Measurements from ENCODE around the gene IMP3. TPM values are rescaled to one million over a fixed set of nuclear protein-coding genes. Genes with fewer than 3 reads are reported as not detected.

Gene IMP3
- total and polyA plus RNA-seq, 11 donors, result 37.1 to 151 (median 44.5) TPM

DNA sequence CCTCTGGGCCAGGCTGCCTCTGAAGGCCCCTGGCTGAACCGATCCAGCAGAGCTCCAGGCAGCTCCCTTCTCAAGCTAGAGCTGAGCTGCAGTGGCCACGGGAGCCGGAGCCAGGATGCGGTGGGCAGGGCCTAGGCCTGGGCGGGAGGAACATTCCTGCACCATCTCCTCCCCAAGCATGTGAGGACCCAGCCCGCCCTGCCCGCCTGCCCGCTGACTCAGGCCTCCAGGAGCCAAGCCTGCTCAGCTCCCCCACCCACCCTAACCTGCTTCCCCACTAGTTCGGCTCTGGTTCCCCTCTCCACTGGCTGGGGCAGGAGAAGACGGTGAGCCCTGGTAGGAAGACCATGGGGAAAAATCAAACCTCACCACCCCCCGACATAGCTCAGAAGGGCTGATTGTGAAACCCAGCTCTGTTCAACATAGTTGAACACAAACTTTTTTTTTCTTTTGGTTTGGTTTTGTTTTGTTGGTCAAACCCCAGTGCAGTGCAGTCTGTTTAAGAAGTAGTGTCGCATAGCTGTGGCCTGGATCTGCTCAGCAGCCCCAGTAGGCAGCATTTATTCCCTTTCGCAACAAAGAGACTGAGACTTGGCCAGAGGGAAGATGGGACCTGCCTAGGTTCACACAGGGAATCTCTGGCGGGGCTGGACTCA is 21.2 kb upstream of the IMP3 start:
- Histone ChIP-seq H3K4me3 (peak overlapping the region in 2 of 12 donors; percentile 13), H3K9me3 (no peaks in the 10 kb centered on the region), H3K36me3 (peaks cover 0 to 34% (median 26%) of the 10 kb centered on the region in 9 donors), H3K27me3 (no peaks in the 10 kb centered on the region), H3K4me1 (peaks cover 0 to 37% (median 31%) of the 10 kb centered on the region in 12 donors), H3K27ac (peak overlapping the region; percentile 15 to 89 (median 69))
- TF ChIP-seq POLR2A (IDR thresholded peaks at IDR 0.05), result no peak
- TF ChIP-seq, protein P1, sequence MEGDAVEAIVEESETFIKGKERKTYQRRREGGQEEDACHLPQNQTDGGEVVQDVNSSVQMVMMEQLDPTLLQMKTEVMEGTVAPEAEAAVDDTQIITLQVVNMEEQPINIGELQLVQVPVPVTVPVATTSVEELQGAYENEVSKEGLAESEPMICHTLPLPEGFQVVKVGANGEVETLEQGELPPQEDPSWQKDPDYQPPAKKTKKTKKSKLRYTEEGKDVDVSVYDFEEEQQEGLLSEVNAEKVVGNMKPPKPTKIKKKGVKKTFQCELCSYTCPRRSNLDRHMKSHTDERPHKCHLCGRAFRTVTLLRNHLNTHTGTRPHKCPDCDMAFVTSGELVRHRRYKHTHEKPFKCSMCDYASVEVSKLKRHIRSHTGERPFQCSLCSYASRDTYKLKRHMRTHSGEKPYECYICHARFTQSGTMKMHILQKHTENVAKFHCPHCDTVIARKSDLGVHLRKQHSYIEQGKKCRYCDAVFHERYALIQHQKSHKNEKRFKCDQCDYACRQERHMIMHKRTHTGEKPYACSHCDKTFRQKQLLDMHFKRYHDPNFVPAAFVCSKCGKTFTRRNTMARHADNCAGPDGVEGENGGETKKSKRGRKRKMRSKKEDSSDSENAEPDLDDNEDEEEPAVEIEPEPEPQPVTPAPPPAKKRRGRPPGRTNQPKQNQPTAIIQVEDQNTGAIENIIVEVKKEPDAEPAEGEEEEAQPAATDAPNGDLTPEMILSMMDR (IDR thresholded peaks at IDR 0.05), result no peak
- peak; percentile 83 to 90 (median 87) for DNase-seq
- intact Hi-C loops (cut with DNase I), result no loop called here
- peak; percentile 75 to 92 (median 90) for ATAC-seq
- WGBS, 4 donors, result 46 to 84% (median 54%) methylated on average over 6 to 14 of the region's 14 CpGs

DNA sequence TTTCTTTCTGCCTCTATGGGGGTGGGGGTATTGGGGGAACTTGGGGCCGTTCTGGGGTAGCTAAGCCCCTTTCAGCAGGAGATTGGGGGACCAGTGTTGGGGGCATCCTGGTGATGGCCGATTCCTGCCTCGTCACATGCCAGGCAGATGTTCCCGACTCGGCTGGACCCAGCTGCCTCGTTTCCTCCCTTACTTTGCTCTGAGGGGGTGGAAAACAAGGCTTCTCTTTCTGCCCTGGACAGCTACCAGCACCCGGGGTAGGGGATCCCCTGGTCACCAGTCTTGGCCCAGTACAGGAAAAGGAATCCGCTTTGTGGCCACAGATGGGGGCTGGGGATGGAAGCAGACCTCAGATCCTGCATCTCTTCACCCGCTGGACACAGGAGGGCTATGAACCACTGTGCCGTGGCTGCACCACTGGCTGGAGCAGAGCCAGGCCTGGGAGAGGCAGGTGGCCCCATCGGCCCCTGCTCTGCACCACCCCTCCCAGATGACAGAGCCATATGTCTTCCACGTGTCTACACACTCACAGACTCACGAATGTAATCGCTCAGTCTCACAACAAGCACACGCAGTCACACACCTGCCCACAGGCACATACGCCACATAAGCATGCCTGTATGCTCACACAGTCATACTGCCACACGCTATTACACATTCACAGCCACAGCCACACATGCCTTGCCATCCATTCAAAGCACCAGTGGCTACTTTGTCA is 20.1 kb upstream of the IMP3 start:
- WGBS, 4 donors, result 72 to 77% (median 76%) methylated on average over 16 to 17 of the region's 17 CpGs
- intact Hi-C loops (cut with DNase I), result no loop called here
- peaks cover 0 to 40% (median 30%) of the 10 kb centered on the region in 12 donors for H3K4me1 ChIP-seq
- ATAC-seq, result no peak
- TF ChIP-seq POLR2A (IDR thresholded peaks at IDR 0.05), result no peak
- TF ChIP-seq, protein P1 (IDR thresholded peaks at IDR 0.05), result no peak
- H3K9me3 ChIP-seq, result no peaks in the 10 kb centered on the region
- H3K27me3 ChIP-seq, result no peaks in the 10 kb centered on the region
- DNase-seq, result peak in 1 of 5 donors; percentile 24
- H3K36me3 ChIP-seq, result peaks cover 0 to 38% (median 33%) of the 10 kb centered on the region in 9 donors
- peak overlapping the region in 10 of 12 donors; percentile 42 to 89 (median 64) for H3K27ac ChIP-seq
- no peak overlapping the region for H3K4me3 ChIP-seq

DNA sequence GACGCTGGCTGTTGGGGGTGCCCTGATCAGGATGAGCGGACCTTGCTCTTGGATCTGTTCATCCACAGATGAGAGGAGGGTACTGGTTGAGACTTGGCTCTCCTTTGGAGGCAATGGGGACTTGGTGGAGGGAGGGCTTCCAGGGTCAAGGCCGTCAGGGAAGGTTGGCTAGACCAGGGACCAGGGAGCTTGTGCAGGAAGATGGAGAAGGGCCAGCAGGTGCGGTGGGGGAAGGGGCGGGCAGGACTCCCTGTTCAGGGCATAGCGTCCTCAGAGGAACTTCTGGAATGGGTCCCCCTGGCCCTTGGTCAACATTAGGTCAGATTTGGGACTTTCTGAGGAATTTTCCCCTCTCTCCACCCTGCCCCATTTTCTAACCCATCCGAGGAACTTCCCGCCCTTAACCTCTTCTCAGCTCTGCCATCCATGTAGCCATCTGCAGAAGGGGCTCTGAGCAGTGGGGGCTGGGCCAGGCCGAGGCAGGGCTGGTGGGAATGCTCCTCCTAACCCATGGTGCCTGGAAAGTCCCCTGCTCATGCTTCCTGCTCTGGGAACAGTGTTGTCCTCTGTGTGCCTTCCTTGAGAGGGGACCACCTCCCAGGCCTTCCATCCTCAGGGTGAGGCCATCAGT is 19.2 kb upstream of the IMP3 start:
- no peak overlapping the region for H3K4me3 ChIP-seq
- H3K4me1 ChIP-seq, result peaks cover 0 to 48% (median 33%) of the 10 kb centered on the region in 12 donors
- intact Hi-C loops (cut with DNase I), result no loop called here
- WGBS, 4 donors, result 70 to 78% (median 72%) methylated on average over 9 of the region's 9 CpGs
- H3K27ac ChIP-seq, result peak overlapping the region in 7 of 12 donors; percentile 5 to 89 (median 28)
- no peaks in the 10 kb centered on the region for H3K27me3 ChIP-seq
- H3K36me3 ChIP-seq, result peaks cover 0 to 47% (median 34%) of the 10 kb centered on the region in 9 donors
- no peak for TF ChIP-seq POLR2A (IDR thresholded peaks at IDR 0.05)
- TF ChIP-seq, protein P1 (IDR thresholded peaks at IDR 0.05), result no peak
- ATAC-seq (peak in 1 of 4 donors; percentile 14), DNase-seq (peak in 2 of 5 donors; percentile 21)
- H3K9me3 ChIP-seq, result no peaks in the 10 kb centered on the region

DNA sequence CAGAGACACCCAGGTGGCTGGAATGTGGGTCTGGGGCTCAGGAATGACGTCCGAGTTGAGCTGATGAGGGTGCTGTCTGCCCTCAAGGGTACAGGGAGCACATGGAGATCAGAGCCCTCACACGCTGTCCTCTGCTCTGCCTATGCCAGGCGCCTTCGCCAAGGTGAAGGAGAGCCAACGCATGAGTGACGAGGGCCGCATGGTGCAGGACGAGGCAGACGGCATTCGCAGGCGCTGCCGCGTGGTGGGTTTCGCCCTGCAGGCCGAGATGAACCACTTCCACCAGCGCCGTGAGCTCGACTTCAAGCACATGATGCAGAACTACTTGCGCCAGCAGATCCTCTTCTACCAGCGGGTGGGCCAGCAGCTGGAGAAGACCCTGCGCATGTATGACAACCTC is 16.8 kb upstream of the IMP3 start:
- no peaks in the 10 kb centered on the region for H3K27me3 ChIP-seq
- no peak overlapping the region for H3K4me3 ChIP-seq
- WGBS, 4 donors, result 95 to 96% (median 95%) methylated on average over 22 of the region's 22 CpGs
- intact Hi-C loops (cut with DNase I), result no loop called here
- peaks cover 0 to 70% (median 54%) of the 10 kb centered on the region in 12 donors for H3K4me1 ChIP-seq
- no peak overlapping the region for H3K27ac ChIP-seq
- DNase-seq (no peak), ATAC-seq (no peak)
- H3K9me3 ChIP-seq, result no peaks in the 10 kb centered on the region
- no peak for TF ChIP-seq POLR2A (IDR thresholded peaks at IDR 0.05)
- TF ChIP-seq, protein P1 (IDR thresholded peaks at IDR 0.05), result no peak
- peaks cover 0 to 49% (median 30%) of the 10 kb centered on the region in 9 donors for H3K36me3 ChIP-seq
